HG03354 (cell line): ENCODE data around the gene MICB.
A peak's percentile ranks its signal among the peaks of the same experiment; 100 is the strongest.
"Not testable (repeated sequence)": the region's sequence is repeated elsewhere in the genome, so short reads cannot be mapped to it uniquely, and the experiment has no call there.

Experiments
- ATAC-seq: cut with Tn5 transposase; IDR thresholded peaks from one replicate; pipeline ENCODE4 v1.9.1; 2021; ENCODE audit warnings: mild to moderate bottlenecking; ENCODE audit not compliant: unreplicated experiment, poor library complexity, severe bottlenecking

The MICB gene

DNA sequence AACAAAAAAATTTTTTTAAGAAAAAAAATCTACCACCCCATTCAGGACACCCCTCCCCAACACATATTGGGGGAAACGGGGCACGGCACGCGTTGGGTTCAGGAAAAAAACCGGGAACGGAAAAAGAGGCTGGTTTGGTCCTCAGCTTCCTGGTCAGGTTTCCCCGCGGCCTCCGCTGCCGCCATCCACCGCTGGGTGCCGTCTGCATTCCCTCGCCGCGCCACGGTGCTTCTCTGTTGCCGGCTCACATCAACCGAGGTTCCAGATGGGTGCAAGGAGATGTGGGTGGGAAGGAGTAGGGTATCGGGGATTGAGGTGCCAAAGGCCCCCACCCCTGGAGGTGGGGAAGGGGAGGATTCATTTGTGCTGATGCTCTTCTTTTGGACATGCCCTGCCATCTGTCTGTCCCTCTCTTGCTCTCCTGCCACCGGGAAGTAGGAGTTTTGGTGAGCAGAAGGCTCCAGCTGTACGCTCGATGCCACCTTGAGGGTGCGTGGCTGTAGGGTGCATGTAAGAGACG is 36.6 kb downstream of the MICB start:
- no peak for ATAC-seq

DNA sequence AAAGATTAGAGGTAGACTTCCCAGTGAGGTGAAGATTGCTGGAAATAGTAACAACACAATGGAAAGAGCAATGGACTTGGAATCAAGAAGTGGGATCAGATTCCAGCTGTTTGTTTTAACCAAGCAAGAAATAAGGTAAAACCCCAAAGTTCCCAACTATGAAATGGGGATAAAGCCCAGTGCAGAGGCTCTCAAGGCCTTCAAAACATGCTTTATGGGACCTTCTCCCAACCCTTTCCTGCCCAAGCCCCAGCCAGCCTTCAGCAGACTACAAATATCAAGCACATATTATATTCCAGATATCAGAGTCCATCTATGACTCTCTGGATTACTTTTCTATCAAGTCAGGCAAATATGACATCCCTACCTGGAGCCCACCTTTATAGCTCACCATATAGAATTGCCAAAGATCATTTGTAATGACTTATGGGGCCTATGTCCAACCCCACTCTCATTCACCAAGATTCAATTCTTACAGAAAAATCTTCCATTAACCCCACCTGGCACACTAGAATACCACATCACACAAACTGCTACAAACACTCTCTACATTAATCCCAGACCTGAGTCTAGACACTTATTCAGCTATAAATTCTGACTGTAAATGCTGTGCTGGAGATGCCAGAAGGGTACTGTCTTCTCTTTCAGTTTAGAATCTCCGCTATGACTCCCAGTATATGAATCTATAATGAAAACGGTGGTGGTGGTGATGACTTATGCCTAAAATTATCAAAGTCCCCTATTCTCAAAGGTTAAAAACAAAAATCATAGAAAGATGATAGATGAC is 37.8 kb downstream of the MICB start:
- no peak for ATAC-seq

GRCh38 chr6:31538805-31539400 is 41.0 kb downstream of the MICB start:
- no peak for ATAC-seq

DNA sequence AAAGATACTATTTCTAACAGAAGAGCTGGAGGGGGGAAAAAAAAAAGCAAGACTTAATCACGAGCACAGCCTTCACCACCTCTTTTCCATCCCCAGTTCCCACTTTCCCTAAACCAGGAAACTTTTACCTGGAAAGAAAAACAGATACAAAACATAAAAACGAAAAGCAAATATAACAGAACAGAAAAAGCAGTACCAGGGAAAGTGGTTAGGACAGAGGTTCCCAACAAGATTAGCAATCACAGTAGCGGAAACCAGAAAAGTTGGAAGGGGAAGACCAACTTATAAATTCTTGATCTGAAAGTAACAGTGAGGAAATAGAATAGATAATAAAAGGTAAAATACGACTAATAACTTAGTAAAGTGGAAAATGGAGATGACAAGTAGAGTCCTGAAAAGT is 42.7 kb downstream of the MICB start:
- ATAC-seq: no peak

DNA sequence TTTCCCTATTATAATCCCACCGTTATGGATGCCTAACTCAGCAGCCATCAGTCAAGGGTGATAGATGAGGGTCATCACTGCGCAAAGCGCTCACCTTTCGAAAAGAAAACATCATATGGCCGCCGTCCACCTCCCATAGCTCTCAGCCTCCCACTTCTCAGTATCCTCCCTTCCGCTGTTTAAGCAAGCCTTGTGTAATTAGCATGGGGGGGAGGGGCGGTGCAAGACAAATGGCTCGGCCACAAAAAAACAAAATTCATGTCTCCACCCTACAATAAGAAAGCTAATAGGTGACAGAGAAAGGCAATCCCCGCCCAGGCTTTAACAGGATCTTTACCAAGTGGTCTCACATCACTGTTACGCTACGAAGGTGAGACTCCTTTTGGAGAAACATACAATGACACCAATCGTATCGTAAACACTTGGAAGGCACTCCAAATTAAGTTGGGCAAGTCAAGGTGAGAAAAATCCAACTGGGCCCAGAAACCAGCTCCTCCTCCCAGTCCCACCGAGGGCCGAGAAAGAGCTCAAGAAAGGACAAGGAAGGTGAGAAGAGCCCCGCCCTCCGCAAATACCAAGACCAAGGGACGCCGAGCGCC is 43.2 kb downstream of the MICB start:
- ATAC-seq: peak; percentile 21

GRCh38 chr6:31541658-31542521 is 43.9 kb downstream of the MICB start, which contains the start of gene DDX39B:
Gene DDX39B (minus strand): TSS chr6:31542003. CDS start chr6:31540532, 1,471 bp downstream.
- peak; percentile 64 for ATAC-seq

DNA sequence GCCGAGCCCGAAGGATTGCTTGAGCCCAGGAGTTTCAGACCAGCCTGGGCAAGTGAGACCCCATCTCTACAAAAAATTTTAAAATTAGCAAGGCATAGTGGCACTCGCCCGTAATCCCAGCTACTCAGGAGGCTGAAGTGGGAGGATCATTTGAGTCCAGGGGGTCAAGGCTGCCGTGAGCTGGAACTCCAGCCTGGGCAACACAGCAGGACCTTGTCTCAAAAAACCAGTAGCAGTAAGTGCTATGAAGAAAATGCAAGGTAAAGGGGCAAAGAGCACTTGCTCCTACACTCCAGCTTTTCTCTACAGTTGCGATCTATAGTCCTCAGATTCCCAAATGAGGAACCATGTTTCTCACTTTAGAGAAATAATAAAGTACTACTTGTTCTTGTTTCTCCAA is 45.7 kb downstream of the MICB start:
- no peak for ATAC-seq

DNA sequence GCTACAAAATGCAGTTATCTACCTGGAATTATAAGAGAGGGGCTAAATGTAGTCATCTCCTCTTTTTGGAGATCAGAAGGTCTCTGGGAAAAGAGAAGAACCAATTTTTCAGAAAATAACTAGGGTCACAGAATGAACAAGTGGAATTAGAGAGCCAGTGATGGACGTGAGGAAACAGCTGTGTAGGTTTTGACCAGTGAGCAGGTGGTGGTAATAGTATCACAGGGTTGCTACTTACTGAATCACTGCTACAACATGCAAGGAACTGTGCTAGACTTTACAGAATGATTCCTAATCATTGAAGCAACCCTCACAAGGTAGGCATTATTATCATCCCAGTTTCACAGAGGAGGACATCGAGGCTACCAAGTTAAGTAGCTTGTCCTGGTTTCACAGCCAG is 46.7 kb downstream of the MICB start:
- ATAC-seq: no peak

- no peak for ATAC-seq
These were observed 47.3 kb downstream of the MICB start for GRCh38 chr6:31545291-31545690.

- peak; percentile 53 for ATAC-seq
These were observed 48.5 kb downstream of the MICB start, which contains the start of gene ATP6V1G2 for GRCh38 chr6:31546339-31546957. Gene ATP6V1G2 (minus strand): TSS chr6:31546608. CDS start chr6:31546559, 49 bp downstream.

DNA sequence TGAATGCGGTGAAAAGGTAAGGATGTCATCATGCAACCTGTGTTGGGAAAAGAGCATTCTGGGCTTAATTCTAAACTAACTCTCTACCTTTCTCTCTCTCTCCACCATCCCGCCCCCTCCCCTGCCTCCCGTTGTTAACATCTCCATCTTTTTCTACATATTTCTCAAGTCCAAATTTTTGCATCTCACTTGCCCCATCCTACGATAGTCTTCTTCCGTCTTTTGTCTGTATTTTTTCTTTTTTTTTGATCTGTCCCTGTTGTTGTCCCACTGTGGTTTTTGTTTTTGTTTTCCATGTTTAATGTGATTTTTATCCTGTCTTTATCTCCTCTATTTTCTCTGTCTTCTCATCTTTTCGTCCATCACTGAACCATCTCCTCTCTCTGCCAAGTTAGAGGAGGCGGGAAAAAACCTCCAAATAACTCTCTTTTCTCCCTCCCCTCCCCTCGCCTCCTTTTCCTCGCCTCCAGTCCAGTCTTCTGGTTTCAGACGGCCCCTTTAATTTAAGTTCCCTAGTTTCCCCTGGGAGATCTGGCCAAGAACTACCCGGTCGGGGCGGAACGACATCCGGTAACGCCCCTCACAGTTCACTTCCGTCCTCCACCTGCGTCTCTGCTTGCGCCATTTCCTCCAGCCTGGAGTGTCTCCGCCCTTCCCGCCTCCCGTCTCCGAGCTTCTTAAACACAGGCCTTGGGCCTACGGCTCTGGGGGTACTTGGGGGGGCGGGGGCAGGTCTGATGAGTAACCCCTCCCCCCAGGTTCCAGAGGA is 49.2 kb downstream of the MICB start, which contains the start of gene NFKBIL1:
Gene NFKBIL1, plus strand, starts transcription at position 651 of the 769 bp plus-strand sequence. Its CDS starts 87 bp downstream, at position 738.
- ATAC-seq: peak; percentile 71

- ATAC-seq: no peak
These were observed 50.0 kb downstream of the MICB start for GRCh38 chr6:31547727-31548543.

GRCh38 chr6:31548544-31548873 is 50.6 kb downstream of the MICB start:
- ATAC-seq: no peak

DNA sequence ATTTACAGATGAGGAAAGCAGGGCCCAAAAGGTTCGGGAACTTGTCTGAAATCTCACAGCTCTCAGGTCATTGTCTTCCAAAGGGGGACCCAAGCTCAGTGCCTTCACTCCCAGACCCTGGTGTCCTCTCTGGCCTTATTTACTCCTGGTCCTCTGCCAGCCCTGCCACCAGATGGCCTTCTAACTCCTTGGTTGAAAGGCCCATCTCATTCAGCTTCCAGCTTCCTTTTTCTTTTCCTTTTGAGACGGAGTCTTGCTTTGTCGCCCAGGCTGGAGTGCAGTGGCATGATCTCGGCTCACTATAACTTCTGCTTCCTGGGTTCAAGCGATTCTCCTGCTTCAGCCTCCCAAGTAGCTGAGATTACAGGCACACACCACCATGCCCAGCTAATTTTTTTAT is 53.4 kb downstream of the MICB start:
- ATAC-seq: not testable (repeated sequence)

- no peak for ATAC-seq
These were observed 58.4 kb downstream of the MICB start for GRCh38 chr6:31556307-31556706.

DNA sequence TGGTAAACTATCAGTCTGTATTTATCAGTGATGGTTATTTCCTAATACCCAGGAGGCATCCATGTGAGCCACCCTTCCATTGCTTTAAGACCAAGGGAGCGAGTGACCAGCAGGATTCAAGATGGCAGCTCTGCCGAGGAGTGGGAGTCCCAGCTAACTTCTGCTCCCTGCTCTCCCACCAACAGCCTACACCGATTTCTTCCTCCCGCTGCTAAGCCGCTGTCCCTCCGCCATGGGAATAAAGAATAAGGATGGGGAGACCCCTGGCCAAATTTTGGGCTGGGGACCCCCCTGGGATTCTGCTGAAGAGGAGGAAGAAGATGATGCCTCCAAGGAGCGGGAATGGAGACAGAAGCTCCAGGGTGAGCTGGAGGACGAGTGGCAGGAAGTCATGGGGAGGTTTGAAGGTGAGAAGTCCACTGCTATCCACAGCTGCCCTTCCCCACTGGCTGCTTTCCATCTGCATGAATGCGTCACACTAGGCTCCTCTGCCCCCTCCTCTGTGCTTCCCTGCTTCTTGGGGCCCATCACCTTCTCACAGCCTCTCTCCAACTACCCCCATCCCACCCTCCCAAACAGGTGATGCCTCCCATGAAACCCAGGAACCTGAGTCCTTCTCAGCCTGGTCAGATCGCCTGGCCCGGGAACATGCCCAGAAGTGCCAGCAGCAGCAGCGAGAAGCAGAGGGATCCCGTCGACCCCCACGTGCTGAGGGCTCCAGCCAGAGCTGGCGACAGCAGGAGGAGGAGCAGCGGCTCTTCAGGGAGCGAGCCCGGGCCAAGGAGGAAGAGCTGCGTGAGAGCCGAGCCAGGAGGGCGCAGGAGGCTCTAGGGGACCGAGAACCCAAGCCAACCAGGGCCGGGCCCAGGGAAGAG is 59.7 kb downstream of the MICB start:
- no peak for ATAC-seq

GRCh38 chr6:31558318-31558625 is 60.3 kb downstream of the MICB start:
- ATAC-seq: no peak
